Panc1 (cell line): Measurements from ENCODE around the gene RAD52. TPM values are rescaled to one million over a fixed set of nuclear protein-coding genes. Genes with fewer than 3 reads are reported as not detected.

ENCODE experiments used
- ATAC-seq: fragments of 200-7000 bp; cut with Tn5 transposase; 2 replicates; pipeline ENCODE4 v1.9.1; 2020; ENCODE audit warnings: mild to moderate bottlenecking, moderate library complexity
- BruUV-seq: library from RNA; stranded (reverse); fragments of 400-500 nt; replicated peaks from 2 replicates; lab custom pipeline; 2021; lab: Mats Ljungman, UMichigan
- CTCF ChIA-PET: fragments of 300-600 bp; sonication (Branson Sonifier 250); formaldehyde crosslinking; loops from one replicate; lab custom pipeline; 2022; ENCODE audit warnings: antibody characterized with exemption; lab: Charles Lee
- POLR2A ChIA-PET: fragments of 300-600 bp; sonication (Branson Sonifier 250); formaldehyde crosslinking; loops from one replicate; lab custom pipeline; 2022; ENCODE audit warnings: antibody characterized with exemption; lab: Charles Lee
- DNase-seq: peaks from one replicate; pipeline ENCODE4 v3.0.0-alpha.2; 2010; ENCODE audit warnings: low read depth, low spot score
- H3K27ac ChIP-seq: 2 replicates; pipeline ENCODE4 v1.5.1; 2011; ENCODE audit warnings: mild to moderate bottlenecking, low read length, inconsistent platforms
- H3K27me3 ChIP-seq: fragments of 200-500 bp; sonication (Bioruptor generic); 2 replicates; pipeline ENCODE4 v1.6.0; 2014; ENCODE audit warnings: low read length, inconsistent platforms; ENCODE audit not compliant: control insufficient read depth, insufficient read depth
- H3K36me3 ChIP-seq: fragments of 200-500 bp; sonication (Bioruptor generic); 2 replicates; pipeline ENCODE4 v1.5.1; 2014; ENCODE audit warnings: inconsistent platforms, mild to moderate bottlenecking, low read length, moderate library complexity; ENCODE audit not compliant: control insufficient read depth, insufficient read depth
- H3K4me1 ChIP-seq: 2 replicates; pipeline ENCODE4 v1.5.1; 2011; ENCODE audit warnings: inconsistent platforms, mild to moderate bottlenecking, low read length, moderate library complexity; ENCODE audit not compliant: control insufficient read depth, insufficient read depth
- H3K4me3 ChIP-seq, 2 experiments: 2 replicates each; pipeline ENCODE4 v1.5.1; 2011 to 2012; ENCODE audit warnings: low read depth in 2 of 2, low read length in 2 of 2, mild to moderate bottlenecking in 2 of 2, inconsistent platforms in 1 of 2, moderate library complexity in 1 of 2
- H3K9me3 ChIP-seq: fragments of 200-500 bp; sonication (Bioruptor generic); 2 replicates; pipeline ENCODE4 v1.5.1; 2014; ENCODE audit warnings: low read depth, mild to moderate bottlenecking, inconsistent platforms, low read length, moderate library complexity; ENCODE audit not compliant: control insufficient read depth, insufficient read depth
- POLR2AphosphoS5 ChIP-seq: IDR thresholded peaks from 2 replicates; pipeline ENCODE4 v1.6.1; 2012; ENCODE audit warnings: mild to moderate bottlenecking, low read depth, low read length, moderate library complexity
- SIN3A ChIP-seq: IDR thresholded peaks from 2 replicates; pipeline ENCODE4 v1.6.1; 2012; ENCODE audit warnings: low read depth, mild to moderate bottlenecking, low read length, moderate library complexity, borderline replicate concordance; ENCODE audit not compliant: insufficient read depth
- TCF7L2 ChIP-seq: IDR thresholded peaks from 2 replicates; pipeline ENCODE4 v1.6.1; 2011; ENCODE audit warnings: mild to moderate bottlenecking, low read depth, low read length, inconsistent platforms
- in situ Hi-C: cut with HindIII; loops from 2 replicates; pipeline ENCODE4 v1.10.0; 2016; ENCODE audit warnings: low sequenced_read_pairs, low pct_unique_long_range_greater_than_20kb
- intact Hi-C: fragments of 100-400 bp; cut with micrococcal nuclease; formaldehyde crosslinking; loops from one replicate; pipeline ENCODE4 v1.10.0; 2022; ENCODE audit not compliant: unreplicated experiment
- total RNA-seq: library from RNA; stranded (reverse); gene quantifications from one replicate; pipeline ENCODE4 v1.2.1, GENCODE V29; 2021; ENCODE audit not compliant: unreplicated experiment
- TF ChIP-seq, protein P1 (sequence below), 2 experiments: IDR thresholded peaks; 2 replicates each; pipeline ENCODE4 v1.6.1; 2011 to 2012; ENCODE audit warnings: low read depth in 2 of 2, control low read depth in 1 of 2, low read length in 1 of 2, mild to moderate bottlenecking in 1 of 2, moderate library complexity in 1 of 2; ENCODE audit not compliant: insufficient read depth in 1 of 2
- TF ChIP-seq, protein P2 (sequence below): fragments of 450-650 bp; IDR thresholded peaks from 2 replicates; pipeline ENCODE4 v1.5.1; 2017; ENCODE audit warnings: mild to moderate bottlenecking

RAD52 gene
- total RNA-seq, 1 experiment from 2014 or later: 15.8 TPM

DNA sequence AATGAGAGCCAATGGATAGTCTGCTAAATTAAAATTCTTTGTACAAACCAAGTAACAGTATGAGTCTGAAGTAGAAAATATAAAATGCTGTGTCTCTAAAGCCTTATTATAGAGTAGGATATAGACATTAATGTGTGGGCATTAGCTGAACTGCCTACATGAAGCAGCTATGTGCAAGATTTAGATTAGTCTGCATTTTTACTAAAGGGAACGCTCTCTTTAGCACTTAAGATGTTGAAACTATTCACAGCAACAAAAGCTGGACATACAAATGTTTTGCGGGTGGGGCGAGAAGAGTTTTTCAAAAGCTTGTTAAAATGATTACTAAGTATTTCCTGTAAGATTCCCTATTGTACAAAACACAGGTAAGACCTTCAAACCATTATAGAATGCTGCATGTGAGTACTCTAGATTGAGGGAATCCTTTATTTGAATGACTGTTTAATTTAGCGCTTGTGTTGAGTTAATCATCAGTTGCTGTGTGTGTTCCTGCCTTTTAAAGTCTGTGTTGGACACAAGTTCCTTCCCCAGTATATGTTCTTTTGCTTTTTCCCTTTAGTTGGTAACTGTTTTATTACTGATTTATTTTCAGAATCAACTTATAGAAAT is 87.1 kb downstream of the RAD52 start:
- ATAC-seq (no peak), DNase-seq (no peak)
- Histone ChIP-seq H3K27me3 (no peaks in the 10 kb centered on the region), H3K9me3 (no peaks in the 10 kb centered on the region), H3K4me1 (no peaks in the 10 kb centered on the region), H3K36me3 (peaks cover 38% of the 10 kb centered on the region), H3K27ac (no peak overlapping the region), H3K4me3 (no peak overlapping the region)
- POLR2A ChIA-PET: no interaction called here
- no TSS peak for BruUV-seq
- CTCF ChIA-PET: no interaction called here
- TF ChIP-seq, protein P1, sequence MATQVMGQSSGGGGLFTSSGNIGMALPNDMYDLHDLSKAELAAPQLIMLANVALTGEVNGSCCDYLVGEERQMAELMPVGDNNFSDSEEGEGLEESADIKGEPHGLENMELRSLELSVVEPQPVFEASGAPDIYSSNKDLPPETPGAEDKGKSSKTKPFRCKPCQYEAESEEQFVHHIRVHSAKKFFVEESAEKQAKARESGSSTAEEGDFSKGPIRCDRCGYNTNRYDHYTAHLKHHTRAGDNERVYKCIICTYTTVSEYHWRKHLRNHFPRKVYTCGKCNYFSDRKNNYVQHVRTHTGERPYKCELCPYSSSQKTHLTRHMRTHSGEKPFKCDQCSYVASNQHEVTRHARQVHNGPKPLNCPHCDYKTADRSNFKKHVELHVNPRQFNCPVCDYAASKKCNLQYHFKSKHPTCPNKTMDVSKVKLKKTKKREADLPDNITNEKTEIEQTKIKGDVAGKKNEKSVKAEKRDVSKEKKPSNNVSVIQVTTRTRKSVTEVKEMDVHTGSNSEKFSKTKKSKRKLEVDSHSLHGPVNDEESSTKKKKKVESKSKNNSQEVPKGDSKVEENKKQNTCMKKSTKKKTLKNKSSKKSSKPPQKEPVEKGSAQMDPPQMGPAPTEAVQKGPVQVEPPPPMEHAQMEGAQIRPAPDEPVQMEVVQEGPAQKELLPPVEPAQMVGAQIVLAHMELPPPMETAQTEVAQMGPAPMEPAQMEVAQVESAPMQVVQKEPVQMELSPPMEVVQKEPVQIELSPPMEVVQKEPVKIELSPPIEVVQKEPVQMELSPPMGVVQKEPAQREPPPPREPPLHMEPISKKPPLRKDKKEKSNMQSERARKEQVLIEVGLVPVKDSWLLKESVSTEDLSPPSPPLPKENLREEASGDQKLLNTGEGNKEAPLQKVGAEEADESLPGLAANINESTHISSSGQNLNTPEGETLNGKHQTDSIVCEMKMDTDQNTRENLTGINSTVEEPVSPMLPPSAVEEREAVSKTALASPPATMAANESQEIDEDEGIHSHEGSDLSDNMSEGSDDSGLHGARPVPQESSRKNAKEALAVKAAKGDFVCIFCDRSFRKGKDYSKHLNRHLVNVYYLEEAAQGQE (IDR thresholded peaks at IDR 0.05; ENCODE audit: insufficient read depth in 1 of 2, low read depth in 2 of 2, low read length in 1 of 2): no peak
- TF ChIP-seq SIN3A (no peak), TCF7L2 (no peak), POLR2AphosphoS5 (no peak)
- TF ChIP-seq, protein P2, sequence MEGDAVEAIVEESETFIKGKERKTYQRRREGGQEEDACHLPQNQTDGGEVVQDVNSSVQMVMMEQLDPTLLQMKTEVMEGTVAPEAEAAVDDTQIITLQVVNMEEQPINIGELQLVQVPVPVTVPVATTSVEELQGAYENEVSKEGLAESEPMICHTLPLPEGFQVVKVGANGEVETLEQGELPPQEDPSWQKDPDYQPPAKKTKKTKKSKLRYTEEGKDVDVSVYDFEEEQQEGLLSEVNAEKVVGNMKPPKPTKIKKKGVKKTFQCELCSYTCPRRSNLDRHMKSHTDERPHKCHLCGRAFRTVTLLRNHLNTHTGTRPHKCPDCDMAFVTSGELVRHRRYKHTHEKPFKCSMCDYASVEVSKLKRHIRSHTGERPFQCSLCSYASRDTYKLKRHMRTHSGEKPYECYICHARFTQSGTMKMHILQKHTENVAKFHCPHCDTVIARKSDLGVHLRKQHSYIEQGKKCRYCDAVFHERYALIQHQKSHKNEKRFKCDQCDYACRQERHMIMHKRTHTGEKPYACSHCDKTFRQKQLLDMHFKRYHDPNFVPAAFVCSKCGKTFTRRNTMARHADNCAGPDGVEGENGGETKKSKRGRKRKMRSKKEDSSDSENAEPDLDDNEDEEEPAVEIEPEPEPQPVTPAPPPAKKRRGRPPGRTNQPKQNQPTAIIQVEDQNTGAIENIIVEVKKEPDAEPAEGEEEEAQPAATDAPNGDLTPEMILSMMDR: no peak
- in situ Hi-C loops: no loop called here
- intact Hi-C loops: no loop called here

Other genes with a start within 250 kb of the RAD52 start
- gene WNK1, start 197.1 kb downstream of the RAD52 start, total RNA-seq: 181 TPM
- gene ERC1, start 41.5 kb upstream of the RAD52 start, total RNA-seq: 40.4 TPM